ENCODE measurements around the gene DCAF6.

The DCAF6 gene

GRCh38 chr1:168031198-168031597 lies 94.7 kb downstream of the DCAF6 start:
- no peak for DNase-seq (ENCODE audit: low read depth, low spot score)
- TF ChIP-seq CTCF (IDR thresholded peaks at IDR 0.05; ENCODE audit: low read depth, low read length): no peak
- no peak overlapping the region for H3K4me3 ChIP-seq (ENCODE audit: low read depth, low read length)
- in situ Hi-C loops (cut with HindIII; ENCODE audit: low sequenced_read_pairs): no loop called here

GRCh38 chr1:168031627-168032026 lies 95.1 kb downstream of the DCAF6 start:
- H3K4me3 ChIP-seq (ENCODE audit: low read depth, low read length): no peak overlapping the region
- no peak for DNase-seq (ENCODE audit: low read depth, low spot score)
- in situ Hi-C loops (cut with HindIII; ENCODE audit: low sequenced_read_pairs): no loop called here
- no peak for TF ChIP-seq CTCF (IDR thresholded peaks at IDR 0.05; ENCODE audit: low read depth, low read length)

- DNase-seq (ENCODE audit: low read depth, low spot score): no peak
- no peak overlapping the region for H3K4me3 ChIP-seq (ENCODE audit: low read depth, low read length)
- TF ChIP-seq CTCF (IDR thresholded peaks at IDR 0.05; ENCODE audit: low read depth, low read length): no peak
- in situ Hi-C loops (cut with HindIII; ENCODE audit: low sequenced_read_pairs): no loop called here
Observed at GRCh38 chr1:168032029-168032428, 95.5 kb downstream of the DCAF6 start.

- H3K4me3 ChIP-seq (ENCODE audit: low read depth, low read length): no peak overlapping the region
- in situ Hi-C loops (cut with HindIII; ENCODE audit: low sequenced_read_pairs): no loop called here
- no peak for TF ChIP-seq CTCF (IDR thresholded peaks at IDR 0.05; ENCODE audit: low read depth, low read length)
- DNase-seq (ENCODE audit: low read depth, low spot score): no peak
Observed at GRCh38 chr1:168035345-168035744, 98.9 kb downstream of the DCAF6 start.

GRCh38 chr1:168042362-168042761 lies 105.9 kb downstream of the DCAF6 start:
- H3K4me3 ChIP-seq (ENCODE audit: low read depth, low read length): no peak overlapping the region
- DNase-seq (ENCODE audit: low read depth, low spot score): no peak
- in situ Hi-C loops (cut with HindIII; ENCODE audit: low sequenced_read_pairs): no loop called here
- no peak for TF ChIP-seq CTCF (IDR thresholded peaks at IDR 0.05; ENCODE audit: low read depth, low read length)

GRCh38 chr1:168045311-168045710 lies 108.8 kb downstream of the DCAF6 start:
- no peak overlapping the region for H3K4me3 ChIP-seq (ENCODE audit: low read depth, low read length)
- DNase-seq (ENCODE audit: low read depth, low spot score): no peak
- in situ Hi-C loops (cut with HindIII; ENCODE audit: low sequenced_read_pairs): no loop called here
- TF ChIP-seq CTCF (IDR thresholded peaks at IDR 0.05; ENCODE audit: low read depth, low read length): no peak

GRCh38 chr1:168050307-168050706 lies 113.8 kb downstream of the DCAF6 start:
- no peak overlapping the region for H3K4me3 ChIP-seq (ENCODE audit: low read depth, low read length)
- no peak for DNase-seq (ENCODE audit: low read depth, low spot score)
- in situ Hi-C loops (cut with HindIII; ENCODE audit: low sequenced_read_pairs): no loop called here
- TF ChIP-seq CTCF (IDR thresholded peaks at IDR 0.05; ENCODE audit: low read depth, low read length): no peak

All from astrocyte of the spinal cord (primary cell).